NB4 (cell line): Measurements from ENCODE around the gene SLC9A4.

Experiments used
- DNase-seq: peaks from one replicate; pipeline ENCODE4 v3.0.0; 2010; ENCODE audit warnings: low read depth
- H3K4me3 ChIP-seq: one replicate; pipeline ENCODE4 v1.5.1; 2011; ENCODE audit warnings: mild to moderate bottlenecking, low read depth, low read length, moderate library complexity
- MYC ChIP-seq: IDR thresholded peaks from 2 replicates; pipeline ENCODE4 v1.6.1; 2011; ENCODE audit warnings: low read depth, low read length
- POLR2A ChIP-seq: IDR thresholded peaks from 2 replicates; pipeline ENCODE4 v1.6.1; 2011; ENCODE audit warnings: mild to moderate bottlenecking; ENCODE audit not compliant: insufficient read length; ENCODE audit errors: extremely low read depth
- TF ChIP-seq, protein P1 (sequence below): IDR thresholded peaks from 2 replicates; pipeline ENCODE4 v1.6.1; 2011; ENCODE audit warnings: low read depth, low read length
- TF ChIP-seq, protein P2 (sequence below): IDR thresholded peaks from one replicate; pipeline ENCODE4 v1.5.1; 2012; ENCODE audit warnings: low read depth, low read length

Gene SLC9A4

DNA sequence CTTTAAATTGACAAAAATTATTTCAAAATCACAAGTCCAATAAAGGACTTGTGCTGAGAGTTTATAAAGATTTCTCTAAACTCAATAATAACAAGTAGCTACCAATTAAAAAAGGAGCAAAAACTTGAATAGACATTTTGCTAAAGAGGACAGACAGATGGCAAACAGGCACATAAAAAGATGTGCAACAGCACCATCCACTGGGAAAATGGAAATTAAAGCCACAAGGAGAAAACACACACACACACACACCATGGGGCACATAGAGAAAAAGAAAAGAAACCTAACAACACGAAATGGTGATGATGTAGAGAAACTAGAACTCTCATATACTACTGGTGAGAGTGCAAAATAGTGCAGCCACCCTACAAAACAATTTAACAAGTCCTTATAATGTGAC, 12.6 kb upstream of the SLC9A4 start:
- peak; percentile 14 for DNase-seq
- H3K4me3 ChIP-seq: no peak overlapping the region
- TF ChIP-seq, protein P1, sequence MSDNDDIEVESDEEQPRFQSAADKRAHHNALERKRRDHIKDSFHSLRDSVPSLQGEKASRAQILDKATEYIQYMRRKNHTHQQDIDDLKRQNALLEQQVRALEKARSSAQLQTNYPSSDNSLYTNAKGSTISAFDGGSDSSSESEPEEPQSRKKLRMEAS: no peak
- TF ChIP-seq, protein P2, sequence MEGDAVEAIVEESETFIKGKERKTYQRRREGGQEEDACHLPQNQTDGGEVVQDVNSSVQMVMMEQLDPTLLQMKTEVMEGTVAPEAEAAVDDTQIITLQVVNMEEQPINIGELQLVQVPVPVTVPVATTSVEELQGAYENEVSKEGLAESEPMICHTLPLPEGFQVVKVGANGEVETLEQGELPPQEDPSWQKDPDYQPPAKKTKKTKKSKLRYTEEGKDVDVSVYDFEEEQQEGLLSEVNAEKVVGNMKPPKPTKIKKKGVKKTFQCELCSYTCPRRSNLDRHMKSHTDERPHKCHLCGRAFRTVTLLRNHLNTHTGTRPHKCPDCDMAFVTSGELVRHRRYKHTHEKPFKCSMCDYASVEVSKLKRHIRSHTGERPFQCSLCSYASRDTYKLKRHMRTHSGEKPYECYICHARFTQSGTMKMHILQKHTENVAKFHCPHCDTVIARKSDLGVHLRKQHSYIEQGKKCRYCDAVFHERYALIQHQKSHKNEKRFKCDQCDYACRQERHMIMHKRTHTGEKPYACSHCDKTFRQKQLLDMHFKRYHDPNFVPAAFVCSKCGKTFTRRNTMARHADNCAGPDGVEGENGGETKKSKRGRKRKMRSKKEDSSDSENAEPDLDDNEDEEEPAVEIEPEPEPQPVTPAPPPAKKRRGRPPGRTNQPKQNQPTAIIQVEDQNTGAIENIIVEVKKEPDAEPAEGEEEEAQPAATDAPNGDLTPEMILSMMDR: no peak
- TF ChIP-seq MYC: no peak
- no peak for TF ChIP-seq POLR2A

DNA sequence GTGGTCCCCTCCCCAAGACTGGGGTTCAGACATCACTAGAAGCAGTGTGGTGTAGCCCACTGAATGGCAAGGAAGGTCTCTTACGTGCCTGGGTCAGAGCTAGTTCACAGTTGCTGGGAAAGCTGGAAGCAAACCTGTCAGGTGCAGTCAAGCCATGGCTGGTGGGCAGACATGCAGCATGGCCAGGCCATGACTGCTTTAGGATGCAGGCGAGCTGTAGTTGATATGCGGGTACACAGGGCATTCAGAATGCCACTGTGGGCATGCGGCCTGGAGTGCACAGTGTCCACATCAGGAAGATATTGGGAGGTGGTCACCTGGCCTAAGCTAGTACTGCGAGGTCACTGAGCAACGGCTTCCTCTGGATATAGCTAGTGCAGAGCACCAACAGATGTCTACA, 11.8 kb upstream of the SLC9A4 start:
- TF ChIP-seq, protein P2: no peak
- no peak for TF ChIP-seq POLR2A
- no peak for TF ChIP-seq MYC
- TF ChIP-seq, protein P1: no peak
- DNase-seq: no peak
- no peak overlapping the region for H3K4me3 ChIP-seq

DNA sequence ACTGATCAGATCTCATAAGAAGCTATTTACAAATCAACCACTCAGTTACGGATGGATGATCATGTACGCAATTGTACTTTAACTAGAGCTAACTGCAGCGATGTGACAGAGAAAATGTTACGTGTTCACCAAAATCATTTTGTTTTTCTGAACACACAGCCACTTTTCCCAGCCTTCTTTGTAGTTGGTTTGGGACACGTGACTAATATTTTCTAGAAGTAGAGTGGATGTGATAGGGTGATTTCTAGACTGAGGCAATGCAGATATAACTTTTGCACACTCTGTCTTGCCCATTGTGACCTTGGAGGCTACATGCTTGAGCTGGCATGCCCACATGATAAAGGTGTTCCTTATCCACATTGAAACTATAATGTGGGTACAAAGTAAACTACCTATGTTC, 9.9 kb upstream of the SLC9A4 start:
- no peak for DNase-seq
- TF ChIP-seq MYC (no peak), POLR2A (no peak)
- TF ChIP-seq, protein P1: no peak
- TF ChIP-seq, protein P2: no peak
- no peak overlapping the region for H3K4me3 ChIP-seq

DNA sequence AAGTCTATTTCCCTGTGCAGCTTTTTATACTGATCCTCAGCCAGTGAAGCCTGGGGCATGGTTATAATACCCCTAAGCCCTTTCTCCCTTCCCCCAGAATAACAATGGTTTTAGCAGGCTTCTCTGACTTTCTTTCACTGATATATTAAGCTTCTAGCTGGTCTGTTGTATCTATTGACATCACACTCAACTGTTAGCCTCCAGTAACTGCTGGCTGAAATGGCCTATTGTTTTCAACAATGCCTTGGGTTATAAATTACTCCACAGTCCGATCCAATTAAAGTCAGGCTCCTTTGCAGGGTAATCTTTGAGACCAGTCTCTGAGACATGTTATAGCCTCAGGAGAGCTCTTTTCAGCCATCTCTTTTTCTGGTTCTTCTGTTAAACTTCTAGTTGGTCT, 2.9 kb upstream of the SLC9A4 start:
- TF ChIP-seq, protein P2: no peak
- TF ChIP-seq MYC (no peak), POLR2A (no peak)
- TF ChIP-seq, protein P1: no peak
- H3K4me3 ChIP-seq: no peak overlapping the region
- DNase-seq: no peak

DNA sequence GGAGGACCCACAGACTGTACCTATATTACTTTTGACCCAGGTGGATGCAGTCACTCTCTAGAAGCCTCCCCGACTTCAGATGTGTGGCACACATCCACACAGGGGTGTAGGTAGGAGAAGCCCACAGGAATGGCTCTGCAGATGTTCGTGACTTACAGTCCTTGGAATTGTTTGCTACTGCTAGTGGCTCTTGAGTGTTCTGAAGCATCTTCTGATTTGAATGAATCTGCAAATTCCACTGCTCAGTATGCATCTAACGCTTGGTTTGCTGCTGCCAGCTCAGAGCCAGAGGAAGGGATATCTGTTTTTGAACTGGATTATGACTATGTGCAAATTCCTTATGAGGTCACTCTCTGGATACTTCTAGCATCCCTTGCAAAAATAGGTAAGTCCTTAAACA, 605 bp downstream of the SLC9A4 start:
- DNase-seq: no peak
- TF ChIP-seq, protein P2: no peak
- TF ChIP-seq POLR2A (no peak), MYC (no peak)
- TF ChIP-seq, protein P1: no peak
- H3K4me3 ChIP-seq: no peak overlapping the region

DNA sequence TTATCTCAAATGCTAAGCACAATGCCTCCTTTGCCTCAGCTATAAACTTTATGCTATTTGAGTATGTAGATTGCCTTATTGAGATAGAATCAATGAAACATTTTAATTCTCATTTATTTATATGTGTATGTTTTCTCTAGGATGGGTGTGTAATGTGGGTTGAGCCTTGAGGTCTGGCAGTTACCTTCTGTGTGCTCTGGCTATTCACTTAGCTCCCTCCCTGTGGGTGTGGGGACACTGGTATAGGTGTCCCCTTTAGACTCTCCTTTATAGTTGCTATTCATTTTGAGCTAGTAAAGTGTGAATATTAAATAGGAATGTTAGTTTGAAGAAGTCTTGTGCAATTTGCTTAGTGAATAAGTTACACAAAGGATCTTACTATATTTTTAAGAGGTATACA, 1.8 kb downstream of the SLC9A4 start:
- no peak overlapping the region for H3K4me3 ChIP-seq
- no peak for DNase-seq
- TF ChIP-seq MYC: no peak
- TF ChIP-seq, protein P2: no peak
- TF ChIP-seq POLR2A: no peak
- TF ChIP-seq, protein P1: no peak
